Neural cell (in vitro differentiated cells): Measurements from ENCODE around the gene CCDC60.

Experiments
- EP300 ChIP-seq: fragments of 450-650 bp; conservative IDR thresholded peaks from 2 replicates; pipeline ENCODE4 v1.6.1; 2014; ENCODE audit warnings: antibody characterized with exemption, mild to moderate bottlenecking, moderate library complexity; ENCODE audit not compliant: poor library complexity, severe bottlenecking
- EZH2 ChIP-seq: fragments of 200-600, 300-800 bp; shearing (Covaris generic), sonication (generic); IDR thresholded peaks from 2 replicates; pipeline ENCODE4 v1.6.1; 2014; ENCODE audit warnings: antibody characterized with exemption, low read length, borderline replicate concordance, mild to moderate bottlenecking; ENCODE audit not compliant: insufficient read depth, poor library complexity, severe bottlenecking
- MXI1 ChIP-seq: fragments of 450-650 bp; conservative IDR thresholded peaks from 2 replicates; pipeline ENCODE4 v1.6.1; 2014; ENCODE audit warnings: antibody characterized with exemption, mild to moderate bottlenecking; ENCODE audit not compliant: poor library complexity, severe bottlenecking
- POLR2AphosphoS5 ChIP-seq: IDR thresholded peaks from 2 replicates; pipeline ENCODE4 v1.6.1; 2012
- RAD21 ChIP-seq: fragments of 450-650 bp; conservative IDR thresholded peaks from 2 replicates; pipeline ENCODE4 v1.6.1; 2014; ENCODE audit warnings: antibody characterized with exemption, mild to moderate bottlenecking, moderate library complexity
- SMC3 ChIP-seq: fragments of 450-650 bp; conservative IDR thresholded peaks from 2 replicates; pipeline ENCODE4 v1.6.1; 2014; ENCODE audit warnings: antibody characterized with exemption, mild to moderate bottlenecking, moderate library complexity; ENCODE audit not compliant: poor library complexity
- TAF1 ChIP-seq: IDR thresholded peaks from 2 replicates; pipeline ENCODE4 v1.6.1; 2012; ENCODE audit warnings: low read depth
- TF ChIP-seq, protein P1 (sequence below): fragments of 450-650 bp; IDR thresholded peaks from 2 replicates; pipeline ENCODE4 v1.5.1; 2014; ENCODE audit warnings: antibody characterized with exemption, mild to moderate bottlenecking, moderate library complexity; ENCODE audit not compliant: poor library complexity, severe bottlenecking
- TF ChIP-seq, protein P2 (sequence below): IDR thresholded peaks from 2 replicates; pipeline ENCODE4 v1.6.1; 2012; ENCODE audit warnings: borderline replicate concordance

DNA sequence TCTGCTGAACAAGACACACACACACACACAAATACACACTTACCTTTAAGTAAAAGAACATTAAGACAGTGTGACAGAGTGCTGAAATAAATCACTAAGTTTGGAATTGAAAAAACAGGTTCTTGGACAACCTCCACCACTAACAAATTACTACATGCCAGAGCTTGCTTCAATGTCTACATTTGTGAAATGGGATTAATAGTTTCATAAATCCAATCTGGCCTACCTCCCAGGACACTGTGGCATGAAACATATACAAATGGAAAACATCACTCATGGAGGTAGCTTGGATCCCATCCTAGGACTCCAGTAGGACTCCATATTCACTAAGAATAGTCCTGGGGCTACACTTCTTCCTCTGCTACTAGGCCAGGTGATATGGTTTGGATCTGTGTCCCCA lies 8.2 kb upstream of the CCDC60 start:
- TF ChIP-seq, protein P1, sequence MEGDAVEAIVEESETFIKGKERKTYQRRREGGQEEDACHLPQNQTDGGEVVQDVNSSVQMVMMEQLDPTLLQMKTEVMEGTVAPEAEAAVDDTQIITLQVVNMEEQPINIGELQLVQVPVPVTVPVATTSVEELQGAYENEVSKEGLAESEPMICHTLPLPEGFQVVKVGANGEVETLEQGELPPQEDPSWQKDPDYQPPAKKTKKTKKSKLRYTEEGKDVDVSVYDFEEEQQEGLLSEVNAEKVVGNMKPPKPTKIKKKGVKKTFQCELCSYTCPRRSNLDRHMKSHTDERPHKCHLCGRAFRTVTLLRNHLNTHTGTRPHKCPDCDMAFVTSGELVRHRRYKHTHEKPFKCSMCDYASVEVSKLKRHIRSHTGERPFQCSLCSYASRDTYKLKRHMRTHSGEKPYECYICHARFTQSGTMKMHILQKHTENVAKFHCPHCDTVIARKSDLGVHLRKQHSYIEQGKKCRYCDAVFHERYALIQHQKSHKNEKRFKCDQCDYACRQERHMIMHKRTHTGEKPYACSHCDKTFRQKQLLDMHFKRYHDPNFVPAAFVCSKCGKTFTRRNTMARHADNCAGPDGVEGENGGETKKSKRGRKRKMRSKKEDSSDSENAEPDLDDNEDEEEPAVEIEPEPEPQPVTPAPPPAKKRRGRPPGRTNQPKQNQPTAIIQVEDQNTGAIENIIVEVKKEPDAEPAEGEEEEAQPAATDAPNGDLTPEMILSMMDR, result no peak
- TF ChIP-seq MXI1 (no peak), TAF1 (no peak), POLR2AphosphoS5 (no peak), EZH2 (no peak), RAD21 (no peak), EP300 (no peak), SMC3 (no peak)
- TF ChIP-seq, protein P2, sequence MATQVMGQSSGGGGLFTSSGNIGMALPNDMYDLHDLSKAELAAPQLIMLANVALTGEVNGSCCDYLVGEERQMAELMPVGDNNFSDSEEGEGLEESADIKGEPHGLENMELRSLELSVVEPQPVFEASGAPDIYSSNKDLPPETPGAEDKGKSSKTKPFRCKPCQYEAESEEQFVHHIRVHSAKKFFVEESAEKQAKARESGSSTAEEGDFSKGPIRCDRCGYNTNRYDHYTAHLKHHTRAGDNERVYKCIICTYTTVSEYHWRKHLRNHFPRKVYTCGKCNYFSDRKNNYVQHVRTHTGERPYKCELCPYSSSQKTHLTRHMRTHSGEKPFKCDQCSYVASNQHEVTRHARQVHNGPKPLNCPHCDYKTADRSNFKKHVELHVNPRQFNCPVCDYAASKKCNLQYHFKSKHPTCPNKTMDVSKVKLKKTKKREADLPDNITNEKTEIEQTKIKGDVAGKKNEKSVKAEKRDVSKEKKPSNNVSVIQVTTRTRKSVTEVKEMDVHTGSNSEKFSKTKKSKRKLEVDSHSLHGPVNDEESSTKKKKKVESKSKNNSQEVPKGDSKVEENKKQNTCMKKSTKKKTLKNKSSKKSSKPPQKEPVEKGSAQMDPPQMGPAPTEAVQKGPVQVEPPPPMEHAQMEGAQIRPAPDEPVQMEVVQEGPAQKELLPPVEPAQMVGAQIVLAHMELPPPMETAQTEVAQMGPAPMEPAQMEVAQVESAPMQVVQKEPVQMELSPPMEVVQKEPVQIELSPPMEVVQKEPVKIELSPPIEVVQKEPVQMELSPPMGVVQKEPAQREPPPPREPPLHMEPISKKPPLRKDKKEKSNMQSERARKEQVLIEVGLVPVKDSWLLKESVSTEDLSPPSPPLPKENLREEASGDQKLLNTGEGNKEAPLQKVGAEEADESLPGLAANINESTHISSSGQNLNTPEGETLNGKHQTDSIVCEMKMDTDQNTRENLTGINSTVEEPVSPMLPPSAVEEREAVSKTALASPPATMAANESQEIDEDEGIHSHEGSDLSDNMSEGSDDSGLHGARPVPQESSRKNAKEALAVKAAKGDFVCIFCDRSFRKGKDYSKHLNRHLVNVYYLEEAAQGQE, result no peak
